ENCODE data around the gene POP5.

GRCh38 chr12:120538281-120539156 is 42.7 kb downstream of the POP5 start:
- TF ChIP-seq EZH2 (IDR thresholded peaks at IDR 0.05) (no peak), POLR2AphosphoS5 (IDR thresholded peaks at IDR 0.05; ENCODE audit: borderline replicate concordance, low read depth, low read length) (no peak), FOXP2 (optimal IDR thresholded peaks at IDR 0.05; ENCODE audit: control extremely low read depth, extremely low read length, insufficient read depth) (no peak)

Measured in SK-N-MC (cell line).